HG03064 (cell line): ENCODE results near the gene UMOD.

Experiments used
- ATAC-seq: cut with Tn5 transposase; IDR thresholded peaks from one replicate; pipeline ENCODE4 v1.9.1; 2021; ENCODE audit warnings: low read depth; ENCODE audit not compliant: unreplicated experiment

UMOD gene

GRCh38 chr16:20352615-20353014 is at the start of gene UMOD:
UMOD (minus strand) TSS chr16:20352715; CDS start chr16:20350737, 1,978 bp downstream.
- no peak for ATAC-seq

GRCh38 chr16:20401475-20402016 is 49.0 kb upstream of the UMOD start:
- no peak for ATAC-seq

- ATAC-seq, result no peak
Observed at GRCh38 chr16:20401066-20401465, 48.6 kb upstream of the UMOD start.

- no peak for ATAC-seq
Observed at GRCh38 chr16:20399185-20399584, 46.7 kb upstream of the UMOD start.

GRCh38 chr16:20398603-20399002 is 46.1 kb upstream of the UMOD start:
- ATAC-seq, result no peak

- no peak for ATAC-seq
Observed at GRCh38 chr16:20397468-20398074, 45.1 kb upstream of the UMOD start.

- no peak for ATAC-seq
Observed at GRCh38 chr16:20396846-20397467, 44.4 kb upstream of the UMOD start.

GRCh38 chr16:20395946-20396345 is 43.4 kb upstream of the UMOD start:
- no peak for ATAC-seq

GRCh38 chr16:20393801-20394577 is 41.5 kb upstream of the UMOD start:
- ATAC-seq, result no peak

GRCh38 chr16:20391045-20391444 is 38.5 kb upstream of the UMOD start:
- no peak for ATAC-seq

GRCh38 chr16:20388854-20389253 is 36.3 kb upstream of the UMOD start:
- ATAC-seq, result no peak

GRCh38 chr16:20387978-20388377 is 35.5 kb upstream of the UMOD start:
- no peak for ATAC-seq

- no peak for ATAC-seq
Observed at GRCh38 chr16:20385844-20386832, 33.6 kb upstream of the UMOD start.

- no peak for ATAC-seq
Observed at GRCh38 chr16:20383106-20384029, 30.9 kb upstream of the UMOD start.

GRCh38 chr16:20382202-20382948 is 29.9 kb upstream of the UMOD start:
- no peak for ATAC-seq

GRCh38 chr16:20380782-20381181 is 28.3 kb upstream of the UMOD start:
- ATAC-seq, result no peak

- ATAC-seq, result no peak
Observed at GRCh38 chr16:20377181-20377580, 24.7 kb upstream of the UMOD start.

GRCh38 chr16:20372701-20373100 is 20.2 kb upstream of the UMOD start:
- ATAC-seq, result no peak
